Activated CD8-positive, alpha-beta T cell treated with anti-CD3 and anti-CD28 coated beads for 36 hours (primary cell): ENCODE measurements around the gene TBC1D14. TPM values are rescaled to one million over a fixed set of nuclear protein-coding genes. Genes with fewer than 3 reads are reported as not detected.

ENCODE experiments used
- ATAC-seq: fragments of 200-7000 bp; cut with Tn5 transposase; one replicate; pipeline ENCODE4 v1.10.0; 2021; ENCODE audit warnings: mild to moderate bottlenecking, moderate library complexity
- CTCF ChIA-PET: fragments of 350-600 bp; sonication (Branson Sonifier 250); formaldehyde crosslinking; loops from one replicate; lab custom pipeline; 2021; ENCODE audit warnings: antibody characterized with exemption; lab: Charles Lee
- POLR2A ChIA-PET: fragments of 350-600 bp; sonication (Branson Sonifier 250); formaldehyde crosslinking; loops from one replicate; lab custom pipeline; 2021; ENCODE audit warnings: antibody characterized with exemption; lab: Charles Lee
- DNase-seq: peaks from one replicate; pipeline ENCODE4 v3.0.0-alpha.2; 2020
- H3K27ac Mint-ChIP-seq: one replicate; pipeline ENCODE4 v1.8.0; 2021; ENCODE audit warnings: mild to moderate bottlenecking, mixed read lengths
- H3K27me3 Mint-ChIP-seq: one replicate; pipeline ENCODE4 v1.8.0; 2021; ENCODE audit warnings: mixed read lengths
- H3K36me3 Mint-ChIP-seq: one replicate; pipeline ENCODE4 v1.8.0; 2021; ENCODE audit warnings: low read depth, mixed read lengths
- H3K4me1 Mint-ChIP-seq: one replicate; pipeline ENCODE4 v1.8.0; 2021; ENCODE audit warnings: low read depth, mixed read lengths
- H3K4me3 Mint-ChIP-seq: one replicate; pipeline ENCODE4 v1.8.0; 2021; ENCODE audit warnings: mild to moderate bottlenecking, moderate library complexity, mixed read lengths
- H3K9me3 Mint-ChIP-seq: one replicate; pipeline ENCODE4 v1.8.0; 2021; ENCODE audit warnings: mixed read lengths
- CTCF ChIP-seq: fragments of 200-600 bp; IDR thresholded peaks from one replicate; pipeline ENCODE4 v1.8.0; 2022; ENCODE audit warnings: antibody characterized with exemption, mild to moderate bottlenecking
- intact Hi-C: fragments of 100-400 bp; cut with micrococcal nuclease; formaldehyde crosslinking; loops from one replicate; pipeline ENCODE4 v1.10.0; 2022
- total RNA-seq, 2 experiments: library from RNA; stranded (reverse); gene quantifications; one replicate each; pipeline ENCODE4 v1.2.3, GENCODE V29; 2021

TBC1D14 gene
- total RNA-seq, 2 experiments from 2014 or later: 34.7 to 36.3 TPM

GRCh38 chr4:7055990-7056325 is 146.3 kb downstream of the TBC1D14 start:
- DNase-seq (no peak), ATAC-seq (no peak)
- ChIA-PET CTCF (interaction anchor here (1.3 to 1.8 kb wide), 3 partner anchors 10 to 15 kb away, joined by 3 to 8 read pairs (median 6); partner anchors contain the start of gene TADA2B), POLR2A (interaction anchor here (1.0 to 10.2 kb wide), 4 partner anchors 8 to 15 kb away, joined by 3 to 67 read pairs (median 15); partner anchors contain the start of genes GRPEL1 and TADA2B)
- Mint-ChIP-seq H3K36me3 (peaks cover 35% of the 10 kb centered on the region), H3K4me1 (peaks cover 24% of the 10 kb centered on the region), H3K27me3 (no peaks in the 10 kb centered on the region), H3K27ac (no peak overlapping the region), H3K9me3 (no peaks in the 10 kb centered on the region), H3K4me3 (no peak overlapping the region)
- TF ChIP-seq CTCF: no peak
- intact Hi-C loops: no loop called here

- no peak for ATAC-seq
- peaks cover 17% of the 10 kb centered on the region for H3K4me1 Mint-ChIP-seq
- intact Hi-C loops: no loop called here
- H3K9me3 Mint-ChIP-seq: no peaks in the 10 kb centered on the region
- no peaks in the 10 kb centered on the region for H3K27me3 Mint-ChIP-seq
- DNase-seq: no peak
- ChIA-PET CTCF (interaction anchor here (1.1 to 3.8 kb wide), 4 partner anchors 8 to 17 kb away, joined by 3 to 14 read pairs (median 6); partner anchors contain the start of genes GRPEL1 and TADA2B), POLR2A (interaction anchor here (0.5 to 10.2 kb wide), 3 partner anchors 8 to 276 kb away, joined by 3 to 67 read pairs (median 13); partner anchors contain the start of genes GRPEL1 and TADA2B)
- peaks cover 54% of the 10 kb centered on the region for H3K36me3 Mint-ChIP-seq
- peak overlapping the region; percentile 52 for H3K27ac Mint-ChIP-seq
- no peak overlapping the region for H3K4me3 Mint-ChIP-seq
- TF ChIP-seq CTCF: no peak
Observed at GRCh38 chr4:7058792-7059191, 149.2 kb downstream of the TBC1D14 start.

- ATAC-seq (no peak), DNase-seq (no peak)
- no peak overlapping the region for H3K4me3 Mint-ChIP-seq
- intact Hi-C loops: no loop called here
- H3K36me3 Mint-ChIP-seq: peaks cover 51% of the 10 kb centered on the region
- no peak for TF ChIP-seq CTCF
- H3K27ac Mint-ChIP-seq: no peak overlapping the region
- ChIA-PET POLR2A (interaction anchor here (2.7 to 10.2 kb wide), 2 partner anchors 7 to 14 kb away, joined by 13 to 67 read pairs; partner anchors contain the start of genes GRPEL1 and TADA2B), CTCF (interaction anchor here (1.0 to 3.8 kb wide), 4 partner anchors 8 to 17 kb away, joined by 4 to 14 read pairs (median 6); partner anchors contain the start of genes GRPEL1 and TADA2B)
- H3K27me3 Mint-ChIP-seq: no peaks in the 10 kb centered on the region
- no peaks in the 10 kb centered on the region for H3K9me3 Mint-ChIP-seq
- peaks cover 22% of the 10 kb centered on the region for H3K4me1 Mint-ChIP-seq
Observed at GRCh38 chr4:7059662-7060061, 150.0 kb downstream of the TBC1D14 start.

GRCh38 chr4:7060346-7061150 is 150.9 kb downstream of the TBC1D14 start:
- H3K4me3 Mint-ChIP-seq: no peak overlapping the region
- DNase-seq (no peak), ATAC-seq (no peak)
- intact Hi-C loops: no loop called here
- peaks cover 55% of the 10 kb centered on the region for H3K36me3 Mint-ChIP-seq
- H3K27me3 Mint-ChIP-seq: no peaks in the 10 kb centered on the region
- H3K9me3 Mint-ChIP-seq: no peaks in the 10 kb centered on the region
- peaks cover 28% of the 10 kb centered on the region for H3K4me1 Mint-ChIP-seq
- no peak for TF ChIP-seq CTCF
- H3K27ac Mint-ChIP-seq: no peak overlapping the region
- CTCF ChIA-PET: interaction anchor here (1.0 to 1.6 kb wide), 3 partner anchors 11 to 18 kb away, joined by 4 to 5 read pairs (median 4); partner anchors contain the start of gene TADA2B
- POLR2A ChIA-PET: interaction anchor here (1.2 to 10.2 kb wide), 2 partner anchors 15 to 152 kb away, joined by 3 to 67 read pairs; partner anchors contain the start of gene TADA2B
